Activated B cell treated with CpG ODN at 0.5 μM for 24 hours (primary cell): ENCODE results near the gene GPR141. TPM values are rescaled to one million over a fixed set of nuclear protein-coding genes. Genes with fewer than 3 reads are reported as not detected.
A peak's percentile ranks its signal among the peaks of the same experiment; 100 is the strongest.

Experiments used
- ATAC-seq: fragments of 200-7000 bp; cut with Tn5 transposase; one replicate; pipeline ENCODE4 v1.10.0; 2021; ENCODE audit warnings: low read depth, mild to moderate bottlenecking, moderate library complexity
- CTCF ChIA-PET: fragments of 350-600 bp; sonication (Branson Sonifier 250); formaldehyde crosslinking; loops from one replicate; lab custom pipeline; 2021; ENCODE audit warnings: antibody characterized with exemption; lab: Charles Lee
- POLR2A ChIA-PET: fragments of 350-600 bp; sonication (Branson Sonifier 250); formaldehyde crosslinking; loops from one replicate; lab custom pipeline; 2021; ENCODE audit warnings: antibody characterized with exemption; lab: Charles Lee
- DNase-seq: peaks from one replicate; pipeline ENCODE4 v3.0.0; 2022
- H3K27ac Mint-ChIP-seq: one replicate; pipeline ENCODE4 v1.8.0; 2020; ENCODE audit warnings: mixed read lengths
- H3K27me3 Mint-ChIP-seq: one replicate; pipeline ENCODE4 v1.8.0; 2021; ENCODE audit warnings: mixed read lengths
- H3K36me3 Mint-ChIP-seq: one replicate; pipeline ENCODE4 v1.8.0; 2021; ENCODE audit warnings: low read depth, mixed read lengths
- H3K4me1 Mint-ChIP-seq: one replicate; pipeline ENCODE4 v1.8.0; 2021; ENCODE audit warnings: mixed read lengths
- H3K4me3 Mint-ChIP-seq: one replicate; pipeline ENCODE4 v1.8.0; 2020; ENCODE audit warnings: mild to moderate bottlenecking, mixed read lengths
- H3K9me3 Mint-ChIP-seq: one replicate; pipeline ENCODE4 v1.8.0; 2020; ENCODE audit warnings: mixed read lengths
- intact Hi-C: fragments of 100-400 bp; cut with micrococcal nuclease; formaldehyde crosslinking; loops from one replicate; pipeline ENCODE4 v1.15.1; 2024
- total RNA-seq: library from RNA; stranded (reverse); gene quantifications from 2 replicates; pipeline ENCODE4 v1.2.3, GENCODE V29; 2022
- TF ChIP-seq, protein P1 (sequence below): fragments of 200-600 bp; IDR thresholded peaks from one replicate; pipeline ENCODE4 v1.8.0; 2022; ENCODE audit warnings: antibody characterized with exemption, mild to moderate bottlenecking

The GPR141 gene
- total RNA-seq, 1 donor from 2014 or later = not detected

DNA sequence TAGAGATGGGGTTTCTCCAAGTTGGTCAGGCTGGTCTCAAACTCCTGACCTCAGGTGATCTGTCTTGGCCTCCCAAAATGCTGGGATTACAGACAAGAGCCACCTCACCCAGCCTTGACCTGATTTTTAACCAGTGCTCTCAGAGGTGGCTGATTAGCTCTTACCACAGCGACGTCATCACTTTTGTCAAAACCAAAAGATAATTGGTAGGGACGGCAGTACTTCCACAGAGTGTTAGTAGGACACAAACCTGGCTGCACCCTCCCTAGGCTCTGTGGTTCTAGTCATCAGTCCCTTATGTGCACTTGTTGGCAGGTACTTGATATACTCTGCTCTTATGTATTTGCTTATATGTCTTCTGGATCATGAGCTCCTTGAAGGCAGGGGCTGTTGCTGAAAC lies 74.0 kb downstream of the GPR141 start:
- CTCF ChIA-PET = no interaction called here
- no peak for DNase-seq
- Mint-ChIP-seq H3K9me3 (no peaks in the 10 kb centered on the region), H3K4me1 (no peaks in the 10 kb centered on the region), H3K27me3 (no peaks in the 10 kb centered on the region), H3K36me3 (no peaks in the 10 kb centered on the region), H3K4me3 (no peak overlapping the region), H3K27ac (no peak overlapping the region)
- intact Hi-C loops = loop anchor here (5.0 kb wide), 1 partner anchor 75 kb away; no protein-coding TSS in a partner anchor
- TF ChIP-seq, protein P1, sequence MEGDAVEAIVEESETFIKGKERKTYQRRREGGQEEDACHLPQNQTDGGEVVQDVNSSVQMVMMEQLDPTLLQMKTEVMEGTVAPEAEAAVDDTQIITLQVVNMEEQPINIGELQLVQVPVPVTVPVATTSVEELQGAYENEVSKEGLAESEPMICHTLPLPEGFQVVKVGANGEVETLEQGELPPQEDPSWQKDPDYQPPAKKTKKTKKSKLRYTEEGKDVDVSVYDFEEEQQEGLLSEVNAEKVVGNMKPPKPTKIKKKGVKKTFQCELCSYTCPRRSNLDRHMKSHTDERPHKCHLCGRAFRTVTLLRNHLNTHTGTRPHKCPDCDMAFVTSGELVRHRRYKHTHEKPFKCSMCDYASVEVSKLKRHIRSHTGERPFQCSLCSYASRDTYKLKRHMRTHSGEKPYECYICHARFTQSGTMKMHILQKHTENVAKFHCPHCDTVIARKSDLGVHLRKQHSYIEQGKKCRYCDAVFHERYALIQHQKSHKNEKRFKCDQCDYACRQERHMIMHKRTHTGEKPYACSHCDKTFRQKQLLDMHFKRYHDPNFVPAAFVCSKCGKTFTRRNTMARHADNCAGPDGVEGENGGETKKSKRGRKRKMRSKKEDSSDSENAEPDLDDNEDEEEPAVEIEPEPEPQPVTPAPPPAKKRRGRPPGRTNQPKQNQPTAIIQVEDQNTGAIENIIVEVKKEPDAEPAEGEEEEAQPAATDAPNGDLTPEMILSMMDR = no peak
- POLR2A ChIA-PET = no interaction called here
- ATAC-seq = no peak

DNA sequence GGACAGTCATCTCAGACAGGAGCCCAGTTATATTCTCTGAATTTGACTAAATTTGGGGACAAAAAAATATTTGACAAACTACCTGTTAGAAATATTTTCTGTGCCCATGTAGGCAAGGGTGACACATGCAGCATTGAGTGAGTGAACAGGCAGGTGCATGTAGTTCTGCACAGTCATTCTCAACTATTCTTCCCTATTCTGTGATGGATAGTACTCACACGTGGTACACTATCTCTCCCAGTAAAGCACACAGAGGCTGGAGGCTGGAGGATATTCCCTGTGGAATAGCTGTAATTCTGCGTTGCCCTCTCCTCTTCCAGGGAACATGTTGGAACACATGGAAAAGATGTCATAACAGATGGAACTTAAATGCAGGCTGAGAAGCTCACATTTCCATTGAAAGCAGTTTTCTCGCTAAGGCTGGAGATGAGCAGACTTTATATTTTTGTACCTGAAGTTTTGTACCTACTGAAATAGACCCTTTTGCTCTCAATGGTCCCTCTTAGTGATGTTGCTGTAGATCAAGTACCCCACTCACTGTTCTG lies 75.0 kb downstream of the GPR141 start:
- no peak for DNase-seq
- H3K9me3 Mint-ChIP-seq = no peaks in the 10 kb centered on the region
- TF ChIP-seq, protein P1 = no peak
- CTCF ChIA-PET = no interaction called here
- H3K4me3 Mint-ChIP-seq = no peak overlapping the region
- H3K4me1 Mint-ChIP-seq = no peaks in the 10 kb centered on the region
- POLR2A ChIA-PET = no interaction called here
- H3K27ac Mint-ChIP-seq = no peak overlapping the region
- ATAC-seq = no peak
- intact Hi-C loops = loop anchor here (5.0 kb wide), 1 partner anchor 74 kb away; no protein-coding TSS in a partner anchor
- H3K36me3 Mint-ChIP-seq = no peaks in the 10 kb centered on the region
- no peaks in the 10 kb centered on the region for H3K27me3 Mint-ChIP-seq

DNA sequence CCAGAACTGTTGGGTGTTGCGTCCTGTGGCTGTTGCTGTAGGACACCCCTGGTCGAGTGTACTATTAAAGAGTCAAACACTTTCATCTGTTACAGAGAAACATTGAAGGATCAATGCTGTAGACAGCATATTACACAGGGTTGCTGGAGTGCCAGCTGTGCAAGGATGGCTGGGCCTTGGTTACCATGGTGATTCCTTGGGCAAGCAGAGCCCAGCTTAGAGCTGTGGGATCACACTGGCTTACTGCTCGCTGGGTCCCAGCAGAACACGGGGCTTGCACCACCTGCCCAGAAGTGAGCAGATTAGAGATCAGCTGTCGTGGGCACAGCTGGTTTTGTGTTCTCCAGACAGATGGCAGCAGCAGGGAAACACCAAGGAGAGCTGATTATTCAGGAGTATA lies 76.0 kb downstream of the GPR141 start:
- POLR2A ChIA-PET = no interaction called here
- H3K27me3 Mint-ChIP-seq = no peaks in the 10 kb centered on the region
- no peaks in the 10 kb centered on the region for H3K4me1 Mint-ChIP-seq

DNA sequence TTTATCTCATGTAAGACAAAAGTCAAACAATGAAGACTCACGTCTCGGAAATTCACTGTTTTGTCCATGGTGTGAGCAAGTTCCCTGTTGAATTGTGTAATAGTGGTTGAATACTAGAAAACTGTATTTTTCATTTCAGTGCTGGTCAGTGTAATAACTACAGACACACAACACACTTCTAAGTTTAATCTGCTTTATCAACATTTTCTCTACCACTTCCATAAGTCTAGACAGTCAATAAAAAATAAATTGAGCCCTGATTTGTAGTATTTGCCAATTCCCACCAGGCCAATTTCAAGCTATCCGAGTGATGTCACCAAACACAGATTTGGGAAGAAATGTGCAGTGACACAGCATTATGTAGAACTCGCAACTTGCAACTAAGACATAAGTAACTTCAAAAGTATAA lies 81.9 kb downstream of the GPR141 start:
- Mint-ChIP-seq H3K27ac (no peak overlapping the region), H3K9me3 (no peaks in the 10 kb centered on the region), H3K4me1 (peaks cover 14% of the 10 kb centered on the region), H3K36me3 (no peaks in the 10 kb centered on the region), H3K4me3 (no peak overlapping the region), H3K27me3 (no peaks in the 10 kb centered on the region)
- CTCF ChIA-PET = no interaction called here
- TF ChIP-seq, protein P1 = no peak
- no peak for DNase-seq
- POLR2A ChIA-PET = no interaction called here
- no peak for ATAC-seq
- intact Hi-C loops = no loop called here

More for the DNA sequence above, 76.0 kb downstream of the GPR141 start:
- no peaks in the 10 kb centered on the region for H3K36me3 Mint-ChIP-seq
- no peak overlapping the region for H3K4me3 Mint-ChIP-seq
- H3K9me3 Mint-ChIP-seq = no peaks in the 10 kb centered on the region
- CTCF ChIA-PET = no interaction called here
- H3K27ac Mint-ChIP-seq = no peak overlapping the region
- no peak for ATAC-seq
- TF ChIP-seq, protein P1 = no peak
- intact Hi-C loops = loop anchor here (5.0 kb wide), 1 partner anchor 73 kb away; no protein-coding TSS in a partner anchor
- DNase-seq = no peak

DNA sequence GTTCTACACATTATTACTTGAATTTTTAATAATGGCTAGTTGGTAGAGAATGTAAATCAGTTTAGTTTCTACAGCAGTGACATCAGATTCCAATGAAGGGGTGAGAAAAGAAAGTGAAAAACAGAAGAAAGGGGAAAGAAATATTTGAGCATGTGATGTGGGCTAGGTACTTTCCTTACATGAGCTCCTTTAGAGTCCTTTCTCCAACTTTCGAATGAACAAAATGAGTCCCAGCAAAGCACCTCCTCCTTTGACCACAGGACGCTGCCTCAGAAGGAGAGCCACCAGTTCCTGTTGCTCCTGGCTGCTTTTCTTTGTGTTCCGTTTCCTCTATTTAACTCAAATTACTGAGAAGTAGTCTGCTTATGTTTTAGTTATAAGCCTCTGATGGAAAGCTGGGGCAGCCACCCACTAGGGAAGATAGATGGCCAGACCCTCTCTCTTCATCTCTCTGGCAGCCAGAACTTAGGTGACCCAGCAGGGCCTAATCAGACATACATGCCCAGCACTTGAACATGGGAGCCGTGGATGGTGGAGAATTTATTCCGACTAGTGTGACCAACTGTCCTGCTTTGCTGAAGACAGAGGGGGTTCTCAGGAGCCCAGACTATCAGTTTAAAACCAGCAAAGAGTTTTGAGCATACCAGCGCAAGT lies 82.4 kb downstream of the GPR141 start:
- no peak for ATAC-seq
- intact Hi-C loops = no loop called here
- Mint-ChIP-seq H3K4me1 (peaks cover 14% of the 10 kb centered on the region), H3K27me3 (no peaks in the 10 kb centered on the region), H3K27ac (peak overlapping the region; percentile 2), H3K4me3 (peak overlapping the region; percentile 17), H3K36me3 (no peaks in the 10 kb centered on the region), H3K9me3 (no peaks in the 10 kb centered on the region)
- DNase-seq = no peak
- CTCF ChIA-PET = no interaction called here
- TF ChIP-seq, protein P1 = no peak
- POLR2A ChIA-PET = interaction anchor here (0.8 kb wide), 1 partner anchor 21 kb away, joined by 3 read pairs; no protein-coding TSS in a partner anchor
